Cerebellar cortex (tissue), 1 donor: ENCODE results near the gene ANKRD37.
"Not testable (repeated sequence)": the region's sequence is repeated elsewhere in the genome, so short reads cannot be mapped to it uniquely, and the experiment has no call there.

Experiments used
- DNase-seq: peaks from one replicate; pipeline ENCODE4 v3.0.0-alpha.2; 2015; ENCODE audit warnings: low spot score

The ANKRD37 gene, protein sequence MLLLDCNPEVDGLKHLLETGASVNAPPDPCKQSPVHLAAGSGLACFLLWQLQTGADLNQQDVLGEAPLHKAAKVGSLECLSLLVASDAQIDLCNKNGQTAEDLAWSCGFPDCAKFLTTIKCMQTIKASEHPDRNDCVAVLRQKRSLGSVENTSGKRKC

DNA sequence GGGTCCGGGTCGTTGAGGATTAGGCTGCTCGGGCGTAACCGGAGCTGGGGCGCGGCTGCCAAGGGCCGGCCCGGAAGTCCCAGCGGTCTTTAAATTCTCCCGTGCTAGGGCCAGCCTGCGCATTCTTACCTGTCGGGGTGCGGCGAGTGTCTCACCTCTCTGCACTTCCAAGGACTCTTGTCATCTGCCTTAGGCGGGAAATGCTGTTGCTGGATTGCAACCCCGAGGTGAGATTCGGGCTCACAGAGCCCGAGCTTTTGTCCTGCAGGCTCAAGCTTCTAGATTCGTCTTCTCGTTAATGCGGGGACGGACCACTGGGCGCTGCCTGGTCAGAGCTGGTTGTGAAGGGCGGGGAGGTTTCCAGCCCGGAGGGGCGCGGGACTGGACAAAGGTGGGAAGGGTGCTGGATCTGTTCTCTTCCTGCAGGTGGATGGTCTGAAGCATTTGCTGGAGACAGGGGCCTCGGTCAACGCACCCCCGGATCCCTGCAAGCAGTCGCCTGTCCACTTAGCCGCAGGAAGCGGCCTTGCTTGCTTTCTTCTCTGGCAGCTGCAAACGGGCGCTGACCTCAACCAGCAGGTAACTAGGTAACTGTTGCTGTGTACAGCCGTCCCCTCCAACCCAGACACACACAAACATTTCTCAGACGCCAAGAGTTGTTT is at the start of gene ANKRD37:
Gene ANKRD37, plus strand, starts transcription at position 118 of the 662 bp plus-strand sequence. Its CDS starts 83 bp downstream, at position 201.
- DNase-seq: peak; percentile 42

DNA sequence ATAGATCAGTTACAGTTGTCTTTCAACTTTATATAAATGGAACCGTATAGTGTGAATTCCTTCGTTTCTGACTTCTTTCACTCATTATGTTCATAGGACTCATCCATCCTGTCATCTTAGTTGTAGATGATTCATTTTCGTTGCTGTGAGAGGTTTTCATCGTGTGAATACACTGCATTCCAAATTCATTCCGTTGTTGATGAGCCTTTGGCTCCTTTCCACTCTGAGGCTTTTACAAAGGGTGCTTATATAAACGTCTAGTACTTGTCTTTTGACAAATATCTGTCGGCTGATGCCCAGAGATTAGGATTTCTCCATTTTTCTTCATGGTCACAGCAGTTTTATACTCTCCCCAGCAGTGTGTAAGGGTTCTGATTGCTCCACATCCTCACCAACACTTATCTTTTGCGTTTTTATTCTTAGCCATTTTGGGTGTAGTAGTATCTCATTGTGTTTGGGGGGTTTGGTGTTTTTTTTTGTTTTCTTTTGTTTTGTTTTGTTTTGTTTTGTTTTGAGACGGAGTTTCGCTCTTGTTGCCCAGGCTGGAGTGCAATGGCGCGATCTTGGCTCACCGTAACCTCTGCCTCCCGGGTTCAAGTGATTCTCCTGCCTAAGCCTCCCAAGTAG is 49.6 kb upstream of the ANKRD37 start:
- no peak for DNase-seq

DNA sequence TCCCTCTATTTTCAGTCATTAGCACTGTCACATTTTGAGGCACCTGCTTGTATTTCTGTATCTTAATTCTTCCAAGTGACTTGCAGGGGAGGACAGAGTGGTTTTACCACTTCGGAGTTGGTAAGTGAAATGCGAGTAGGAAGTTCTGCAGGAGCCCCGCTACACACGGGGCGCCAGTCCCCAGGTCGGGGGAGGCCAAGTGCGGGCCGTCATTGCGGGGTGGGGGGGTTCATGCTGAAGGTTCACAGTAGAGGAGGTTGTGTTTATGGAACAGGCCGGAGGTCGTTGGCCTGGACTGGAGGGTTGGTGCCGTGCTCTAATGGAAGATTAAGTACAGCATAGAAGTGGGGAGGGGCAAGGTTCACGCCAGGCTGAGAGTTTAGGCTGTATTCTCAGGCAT is 45.0 kb upstream of the ANKRD37 start:
- no peak for DNase-seq

DNA sequence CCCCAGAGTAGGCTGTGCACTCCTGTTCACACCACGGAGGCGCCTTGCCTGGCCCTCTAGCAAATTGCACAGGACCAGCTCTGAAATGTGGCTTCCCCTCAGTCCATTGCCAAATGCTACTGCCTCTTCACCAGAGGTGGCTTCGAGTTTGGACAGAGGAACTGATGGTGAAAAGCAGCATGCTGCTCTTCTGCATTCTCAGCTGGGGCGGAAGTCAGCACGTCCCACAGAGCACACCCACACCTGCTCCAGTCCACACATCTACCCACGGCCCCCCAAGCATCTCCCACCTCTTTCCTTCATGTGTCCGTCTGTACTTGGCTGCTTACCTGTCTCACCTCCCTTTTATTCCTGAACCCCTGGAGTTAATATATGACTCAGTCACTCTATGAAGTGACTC is 44.4 kb upstream of the ANKRD37 start:
- no peak for DNase-seq

DNA sequence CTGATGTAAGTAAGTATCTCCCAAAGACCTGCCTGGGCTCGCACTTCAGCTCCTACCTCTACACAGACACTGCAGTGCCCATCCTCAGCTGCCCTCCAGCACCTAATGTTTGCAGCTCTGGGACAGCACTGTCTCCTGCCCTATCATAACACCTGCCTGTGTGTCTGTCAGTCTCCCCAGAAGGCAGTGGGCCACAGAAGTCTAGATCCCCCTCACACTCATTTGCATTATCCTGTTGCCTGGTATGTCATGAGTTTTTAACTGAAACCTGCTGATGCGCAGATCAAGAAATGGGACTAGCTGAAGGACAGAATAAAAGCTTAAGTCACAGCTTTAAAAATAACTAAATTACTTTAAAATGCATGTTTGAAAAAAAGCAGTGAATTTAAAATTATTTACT is 43.9 kb upstream of the ANKRD37 start:
- no peak for DNase-seq

DNA sequence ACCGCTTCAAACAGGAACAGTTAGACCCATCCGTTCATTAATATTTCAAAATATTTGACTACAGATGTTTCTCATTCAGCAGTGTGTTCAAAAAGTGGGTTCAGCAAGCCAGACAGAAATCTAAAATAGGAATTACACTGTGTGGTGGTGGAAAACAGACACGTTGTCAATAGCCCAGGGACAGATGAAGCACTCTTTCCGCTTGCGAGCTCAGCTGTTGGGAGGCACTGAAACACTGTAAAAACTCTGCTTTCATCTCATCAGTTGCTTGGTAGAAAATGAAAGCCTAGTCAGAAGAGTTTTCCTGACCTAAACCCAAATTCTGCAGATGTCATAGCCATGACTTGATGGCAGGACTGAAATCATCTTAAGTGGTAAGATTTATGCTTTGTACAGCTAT is 39.4 kb upstream of the ANKRD37 start:
- DNase-seq: no peak

DNA sequence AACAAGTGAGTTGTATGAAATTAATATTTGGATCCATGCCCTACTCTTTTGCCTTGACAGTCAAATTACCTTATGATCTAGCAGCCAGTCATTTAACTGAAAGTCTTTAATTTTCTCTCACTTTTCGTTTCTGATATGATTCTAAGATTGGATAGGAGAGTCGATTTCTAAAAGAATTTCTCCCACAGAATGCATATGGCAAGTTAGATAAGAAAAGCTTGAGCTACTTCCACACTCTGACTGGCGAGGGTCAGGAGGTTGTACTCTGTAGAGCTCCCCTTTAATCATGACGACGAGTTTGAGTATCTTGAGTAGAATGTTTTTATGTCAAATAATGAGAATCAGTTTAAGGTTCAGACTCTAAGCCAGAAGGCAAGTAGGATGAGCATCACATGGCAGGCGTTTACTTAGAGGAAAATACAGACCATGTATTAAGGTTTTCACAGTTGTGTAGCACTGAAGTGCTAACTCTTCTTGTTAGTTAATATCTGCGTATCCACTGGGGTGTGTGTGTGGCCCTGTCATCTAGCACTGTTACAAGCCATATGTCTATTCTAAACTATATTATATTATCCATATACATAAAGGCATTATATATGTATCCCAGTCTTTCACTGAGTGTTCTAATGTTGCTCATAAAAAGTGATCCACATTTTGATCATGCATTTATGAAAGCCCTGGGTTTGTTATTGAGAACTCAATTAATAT is 38.8 kb upstream of the ANKRD37 start:
- DNase-seq: no peak

DNA sequence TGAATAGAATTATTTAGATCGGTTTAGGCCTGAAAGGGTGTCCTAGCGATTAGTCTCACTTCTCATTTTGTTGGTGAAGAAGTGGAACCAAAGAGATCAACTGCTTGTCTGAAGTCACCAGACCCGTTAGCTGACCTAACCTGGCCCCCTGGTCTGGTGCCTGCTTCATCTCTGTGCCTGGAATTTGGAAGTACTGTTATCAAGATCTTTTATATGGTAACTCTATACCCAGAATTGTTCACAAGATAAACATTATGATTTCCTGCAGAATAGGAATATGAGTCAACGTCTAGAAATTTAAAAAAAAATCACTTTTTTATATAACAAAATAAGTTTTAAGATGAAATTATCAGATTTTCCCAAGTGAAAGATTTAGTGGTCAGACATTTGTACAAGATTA is 38.1 kb upstream of the ANKRD37 start:
- no peak for DNase-seq

DNA sequence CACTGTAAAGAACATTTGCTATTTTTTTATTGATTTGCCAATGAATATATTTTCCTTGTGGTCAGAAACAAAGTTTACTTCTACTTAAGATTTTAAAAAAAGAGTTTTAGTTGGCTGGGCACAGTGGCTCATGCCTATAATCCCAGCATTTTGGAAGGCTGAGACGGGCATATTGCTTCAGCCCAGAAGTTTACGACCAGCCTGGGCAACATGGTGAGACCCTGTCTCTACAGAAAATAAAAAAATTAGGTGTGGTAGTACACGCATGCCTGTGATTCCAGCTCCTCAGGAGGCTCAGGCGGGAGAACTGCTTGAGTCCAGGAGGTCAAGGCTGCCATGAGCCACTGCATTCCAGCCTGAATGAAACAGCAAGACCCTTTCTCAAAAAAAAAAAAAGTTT is 37.7 kb upstream of the ANKRD37 start:
- no peak for DNase-seq

DNA sequence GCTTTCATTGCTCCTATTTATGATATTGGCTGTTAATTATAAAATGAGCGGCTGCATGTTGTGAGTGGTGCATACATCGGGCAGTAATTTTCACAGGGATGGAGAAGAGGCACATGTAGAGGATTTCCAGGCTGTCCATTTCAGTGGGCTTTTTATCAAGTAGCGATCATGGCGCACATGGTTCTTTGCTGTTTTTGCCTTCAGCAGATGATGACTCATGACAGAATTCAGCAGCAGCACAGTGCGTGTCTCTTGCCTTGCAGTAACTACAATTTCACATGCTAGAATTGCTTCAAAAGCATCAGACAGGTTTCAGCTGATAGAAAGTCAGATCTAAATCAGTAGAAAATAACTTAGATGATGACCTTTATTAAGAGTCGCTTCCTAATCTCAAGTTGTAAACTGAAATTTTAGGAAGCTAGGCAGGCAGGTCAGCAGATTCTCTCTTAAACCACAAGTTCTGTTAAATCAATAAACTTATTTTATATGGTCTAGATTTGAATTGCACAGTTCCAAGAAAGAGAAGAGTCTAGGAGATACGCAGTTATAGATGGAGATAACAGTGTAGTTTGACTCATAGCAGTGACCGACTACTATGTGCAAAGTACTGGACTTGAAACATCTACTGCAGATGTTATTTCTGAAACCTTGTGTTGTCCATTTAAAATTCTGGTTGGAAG is 36.7 kb upstream of the ANKRD37 start:
- no peak for DNase-seq

DNA sequence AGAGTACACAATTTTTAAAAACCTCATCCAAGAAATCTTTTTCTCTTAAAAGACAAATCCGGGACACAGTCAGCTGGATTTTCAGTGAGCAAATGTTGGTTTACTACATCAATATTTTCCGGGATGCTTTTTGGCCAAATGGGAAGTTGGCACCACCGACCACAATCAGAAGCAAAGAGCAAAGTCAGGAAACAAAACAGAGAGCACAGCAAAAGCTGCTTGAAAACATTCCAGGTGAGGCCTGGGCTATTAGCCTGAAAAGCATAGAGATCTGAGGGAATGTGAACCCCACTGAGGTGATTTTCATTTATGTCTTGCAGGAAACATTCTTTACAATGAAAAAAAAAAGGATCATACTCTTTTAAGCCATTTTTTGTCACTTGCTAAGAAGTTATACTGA is 34.8 kb upstream of the ANKRD37 start:
- DNase-seq: no peak

DNA sequence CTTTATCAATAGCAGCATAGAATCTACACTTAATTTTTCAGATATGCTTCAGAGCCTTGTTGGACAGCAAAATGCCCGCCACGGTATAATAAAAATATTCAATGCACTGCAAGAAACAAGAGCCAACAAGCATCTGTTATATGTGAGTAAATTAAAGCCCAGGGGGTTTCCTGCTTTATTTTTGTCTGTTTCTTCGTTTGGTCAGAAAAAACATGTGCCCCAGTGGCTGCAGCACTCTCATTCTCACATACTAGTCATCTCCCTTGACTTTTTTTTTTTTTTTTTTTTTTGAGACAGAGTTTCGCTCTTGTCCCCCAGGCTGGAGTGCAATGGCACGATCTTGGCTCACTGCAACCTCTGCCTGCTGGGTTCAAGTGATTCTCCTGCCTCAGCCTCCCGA is 34.1 kb upstream of the ANKRD37 start:
- not testable (repeated sequence) for DNase-seq

DNA sequence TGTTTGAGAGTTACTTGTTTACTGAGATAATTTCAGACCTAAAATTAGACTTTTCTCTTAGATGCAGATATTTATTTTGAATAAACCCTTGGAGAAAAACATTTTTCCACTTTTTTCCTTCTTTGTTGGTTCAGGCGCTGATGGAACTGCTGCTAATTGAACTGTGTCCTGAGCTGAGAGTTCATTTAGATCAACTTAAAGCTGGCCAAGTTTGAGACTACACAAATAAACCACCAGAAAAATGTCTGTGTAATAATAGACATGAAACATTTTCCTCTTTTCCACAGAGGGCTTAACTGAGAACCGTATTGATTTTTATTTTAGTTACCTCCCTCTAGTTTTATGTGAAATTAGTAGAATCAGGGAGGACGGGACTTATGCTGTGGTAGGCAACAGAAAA is 33.4 kb upstream of the ANKRD37 start:
- DNase-seq: no peak

DNA sequence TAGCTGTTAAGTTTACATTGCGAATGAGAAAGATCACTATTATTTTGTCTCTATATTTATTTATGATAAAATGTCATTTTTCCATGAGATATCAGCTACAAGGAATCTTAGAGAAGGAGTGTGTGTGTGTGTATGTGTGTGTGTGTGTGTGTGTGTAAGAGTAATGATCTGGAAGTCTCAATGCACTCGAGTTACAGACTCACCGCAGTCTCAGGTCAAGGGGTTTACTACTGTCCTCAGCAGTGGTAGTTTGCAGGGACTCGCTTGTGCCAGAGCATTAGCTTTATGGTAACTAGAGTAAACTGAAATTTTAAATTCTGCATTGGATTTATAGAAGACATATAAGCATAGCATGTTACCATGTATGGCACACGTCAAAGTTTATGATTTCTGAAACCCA is 31.8 kb upstream of the ANKRD37 start:
- no peak for DNase-seq

DNA sequence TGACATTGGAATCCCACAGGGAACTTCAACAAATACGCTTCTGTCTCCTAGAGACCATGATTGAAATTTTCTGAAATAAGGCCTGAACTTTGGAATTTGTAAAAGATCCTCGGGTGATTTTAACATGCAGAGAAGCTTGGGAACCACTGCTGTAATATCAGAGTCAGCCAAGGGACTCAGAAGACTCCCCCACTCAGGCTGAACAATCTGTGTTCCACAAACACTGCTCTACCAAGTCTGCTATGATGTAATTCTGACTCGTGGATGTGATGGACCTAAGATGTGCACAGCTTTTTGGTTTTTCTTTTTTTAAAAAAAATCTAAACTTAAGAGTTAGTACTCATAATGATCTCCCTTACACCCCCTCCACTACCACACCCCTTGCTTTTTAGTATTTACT is 26.9 kb upstream of the ANKRD37 start:
- DNase-seq: no peak

DNA sequence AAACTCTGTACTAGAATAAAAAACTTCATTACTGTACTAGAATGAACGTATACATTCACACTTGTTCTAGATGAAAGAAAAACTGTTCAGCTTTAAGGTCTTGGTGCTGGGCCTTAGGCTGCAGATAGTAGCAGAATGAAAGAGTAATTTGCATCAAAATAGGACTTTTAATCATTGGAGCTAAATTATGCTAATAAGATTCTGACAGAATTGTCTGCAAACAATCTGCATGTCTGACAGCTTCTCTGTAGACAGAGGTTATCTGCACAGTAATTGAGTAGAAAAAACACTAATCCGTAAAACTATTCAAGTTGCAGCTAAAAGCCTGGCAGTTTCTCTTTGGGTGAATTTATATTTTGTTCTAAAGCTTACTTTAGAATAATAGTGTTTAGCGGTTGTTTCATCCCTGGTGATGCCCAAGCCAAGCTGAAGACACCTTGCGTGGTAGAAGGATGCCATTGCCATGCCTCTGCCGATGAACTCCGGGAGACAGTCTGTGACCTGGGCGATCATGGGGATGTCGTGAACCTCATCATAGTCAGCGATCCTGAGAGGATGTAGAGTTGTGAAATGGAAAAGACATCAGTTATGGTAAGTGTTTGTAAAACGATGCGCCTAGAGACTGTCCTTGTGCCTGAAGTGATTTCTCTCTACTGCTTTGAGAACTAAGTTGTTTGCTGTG is 26.2 kb upstream of the ANKRD37 start:
- no peak for DNase-seq

DNA sequence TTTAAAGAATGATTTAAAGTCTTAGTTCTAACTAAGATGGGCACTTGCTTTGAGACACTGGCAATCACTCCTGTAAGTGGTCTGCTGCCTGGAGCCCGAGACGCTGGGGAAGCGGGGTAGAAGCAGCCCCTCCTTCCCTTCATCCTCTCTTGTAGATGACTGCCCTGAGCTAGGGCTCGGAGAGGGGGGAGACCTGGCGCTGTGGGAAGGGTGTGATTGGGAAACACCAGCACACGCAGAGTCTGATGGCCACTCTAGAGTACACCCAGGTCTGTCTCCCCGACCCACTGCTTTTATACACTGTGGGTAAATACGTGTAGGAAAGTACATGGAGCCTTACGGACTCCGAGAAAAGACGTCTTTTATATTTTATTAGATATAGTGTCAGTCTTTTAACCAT is 24.9 kb upstream of the ANKRD37 start:
- DNase-seq: no peak

DNA sequence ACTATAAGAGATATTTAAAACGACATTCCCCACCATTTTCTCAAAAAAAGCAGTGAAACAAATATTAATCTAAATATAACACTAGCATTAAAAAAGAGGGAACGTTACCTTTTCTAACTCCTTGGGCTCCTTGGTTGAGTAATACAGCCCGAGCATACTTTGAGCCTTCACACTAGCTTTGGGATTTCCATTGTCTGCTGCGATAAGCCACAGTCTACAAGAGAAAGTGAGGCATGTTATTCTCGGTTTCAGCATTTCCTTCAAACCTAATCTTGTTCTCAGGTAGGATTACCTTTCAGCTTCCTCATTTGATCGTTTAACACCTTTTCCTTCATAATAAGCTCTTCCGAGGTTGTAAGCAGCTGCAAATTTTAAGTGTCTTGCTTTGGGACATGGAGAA is 22.6 kb upstream of the ANKRD37 start:
- DNase-seq: no peak

DNA sequence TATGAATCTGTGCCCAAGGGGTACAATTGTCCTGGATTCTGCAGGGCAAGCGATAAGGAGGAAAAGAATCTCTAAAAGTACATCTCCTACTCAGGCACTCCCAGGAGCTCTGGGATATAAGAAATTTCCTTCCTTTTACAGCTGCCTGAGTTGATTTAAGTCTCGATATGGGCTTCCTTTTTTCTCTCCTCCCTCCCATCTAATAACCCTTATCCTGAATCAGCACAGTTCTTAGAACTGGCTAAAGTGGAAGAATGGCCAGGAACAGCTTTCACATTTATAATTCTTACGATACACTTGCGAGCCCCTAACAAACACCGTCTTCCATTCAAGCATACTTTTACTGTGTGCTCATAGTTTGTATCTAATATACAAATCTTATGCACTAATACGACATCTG is 22.1 kb upstream of the ANKRD37 start:
- DNase-seq: no peak

DNA sequence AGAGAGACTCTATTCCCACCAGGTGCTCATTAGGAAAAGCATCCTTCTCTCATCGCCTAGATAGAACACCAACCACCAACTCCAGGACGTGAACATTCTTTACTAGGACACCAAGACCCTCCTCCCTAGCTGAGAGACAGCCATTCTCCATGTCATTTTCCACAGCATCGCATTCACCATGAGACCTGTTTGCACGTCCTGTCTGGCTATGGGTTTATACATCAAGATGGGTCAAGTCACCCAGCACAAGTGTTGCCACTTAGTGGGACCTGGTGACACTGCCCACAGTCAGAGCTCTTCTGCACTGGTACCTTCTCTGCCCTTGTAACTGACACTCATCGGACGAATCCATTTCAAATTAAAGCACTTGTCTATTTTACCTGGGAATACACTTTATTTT is 18.4 kb upstream of the ANKRD37 start:
- DNase-seq: no peak

DNA sequence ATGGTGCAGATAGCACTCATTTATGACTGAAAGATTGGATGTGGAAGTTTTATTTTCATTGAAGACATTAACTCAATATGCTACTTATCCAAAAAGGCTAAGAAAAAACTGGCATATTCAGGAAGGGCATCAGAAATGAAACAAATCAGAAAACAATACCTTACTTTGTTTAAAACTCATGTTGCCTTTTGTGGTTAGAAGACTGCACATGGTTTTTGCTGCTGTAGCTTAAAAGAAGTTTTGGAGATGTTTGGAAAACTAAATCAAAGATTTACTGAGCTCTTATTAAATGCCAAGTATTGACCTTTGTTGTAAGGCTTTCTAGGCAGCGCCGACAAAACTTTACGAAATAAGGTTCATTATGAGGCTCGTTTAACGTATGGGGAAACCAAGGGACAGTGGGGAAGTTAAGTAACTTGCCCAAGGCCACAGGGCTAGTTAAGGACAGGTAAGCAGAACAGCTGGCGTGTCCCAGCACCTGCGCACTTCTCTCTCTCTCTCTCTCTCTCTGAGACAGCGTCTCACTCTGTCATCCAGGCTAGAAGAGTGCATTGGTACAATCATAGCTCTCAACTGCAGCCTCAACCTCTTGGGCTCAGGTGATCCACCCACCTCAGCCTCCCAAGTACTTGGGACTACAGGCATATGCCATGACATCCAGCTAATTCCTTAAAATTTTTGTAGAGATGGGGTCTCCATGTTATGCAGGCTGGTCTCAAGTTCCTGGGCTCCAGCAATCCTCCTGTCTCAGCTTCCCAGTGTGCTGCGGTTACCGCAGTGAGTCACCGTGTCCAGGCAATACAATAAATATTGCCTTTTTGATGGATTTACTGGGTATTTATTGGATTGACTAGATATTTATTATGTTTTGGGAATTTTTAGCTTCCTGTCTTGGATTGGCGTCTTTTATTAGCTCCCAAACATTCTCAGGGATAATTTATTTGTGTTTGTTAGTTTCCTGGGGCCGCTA is 17.0 kb upstream of the ANKRD37 start:
- DNase-seq: no peak
